AML-193 (cell line): ENCODE data around the gene EDA.
"Not testable (repeated sequence)": the region's sequence is repeated elsewhere in the genome, so short reads cannot be mapped to it uniquely, and the experiment has no call there.

Source experiments
- DNase-seq, 2 experiments: peaks; one replicate each; lab custom pipeline; 2025; lab: John Stamatoyannopoulos, UW

Gene EDA

DNA sequence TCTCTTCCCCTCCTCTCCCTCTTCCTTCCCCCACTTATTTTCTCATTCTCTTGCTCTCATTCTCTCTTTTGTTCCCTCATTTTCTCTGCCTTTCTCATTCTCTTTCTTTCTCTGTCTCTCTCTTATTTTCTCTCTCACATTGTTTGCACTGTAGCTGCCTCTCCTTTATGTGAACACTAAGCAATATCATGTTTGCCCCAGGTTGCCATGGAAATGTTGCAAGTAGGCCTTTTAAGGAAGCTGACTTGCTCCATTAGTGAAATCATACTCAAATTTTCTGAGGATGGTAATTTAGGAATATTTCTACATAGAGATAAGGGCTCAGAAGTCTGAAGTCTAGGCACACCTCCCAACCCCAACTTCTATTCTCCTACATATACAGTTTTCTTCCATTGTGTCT is 130.1 kb downstream of the EDA start:
- DNase-seq: no peak

DNA sequence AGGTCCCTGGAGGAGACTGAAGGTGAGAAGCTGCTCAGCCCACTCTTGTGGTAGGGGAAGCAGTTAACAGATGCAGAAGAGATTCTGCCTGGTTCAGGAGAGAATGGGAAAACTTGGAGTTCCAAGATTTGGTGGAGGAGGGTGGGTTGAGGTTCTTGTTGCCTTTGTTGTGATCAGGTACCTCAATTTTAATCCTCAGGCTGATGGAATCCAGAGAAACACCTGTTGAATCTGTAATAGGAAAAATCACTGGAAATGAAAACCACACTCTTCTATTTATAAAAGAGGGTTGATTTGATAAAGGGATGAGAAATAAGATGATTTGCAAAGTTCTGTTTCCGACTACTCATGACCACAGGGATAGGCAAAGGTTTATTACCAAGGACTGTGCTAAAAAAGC is 132.1 kb downstream of the EDA start:
- no peak for DNase-seq

DNA sequence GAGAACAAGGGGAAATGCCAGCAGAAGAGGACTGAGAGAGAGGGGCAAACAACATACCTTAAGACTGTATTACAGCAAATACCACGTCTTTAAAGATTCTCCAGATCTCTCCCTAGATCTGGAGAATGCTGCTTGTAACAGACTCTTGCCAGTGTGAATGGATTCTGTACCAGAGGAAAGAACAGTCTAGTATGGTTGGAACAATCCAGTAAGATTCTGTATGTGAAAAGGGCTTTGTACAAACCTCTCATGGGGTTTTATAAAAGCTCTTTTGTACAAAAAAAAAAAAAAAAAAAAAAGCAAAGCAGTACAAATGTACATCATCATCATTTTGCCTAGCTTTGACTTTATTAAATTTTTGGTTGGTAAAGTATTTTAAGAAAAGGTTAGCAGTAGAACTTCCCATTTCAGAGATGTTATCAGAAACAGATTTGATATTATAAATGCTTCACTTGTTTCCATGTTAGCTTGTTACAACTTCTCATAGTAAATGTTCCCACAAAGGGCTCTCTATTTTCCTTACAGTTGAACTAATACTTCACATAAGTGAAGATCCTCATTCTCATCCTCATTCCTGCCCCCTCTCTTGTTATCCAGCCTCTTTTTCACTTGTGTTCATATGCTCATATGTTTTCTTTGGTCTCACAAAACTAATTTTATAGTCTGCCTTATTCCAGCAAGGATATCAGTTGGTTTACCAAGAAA is 144.2 kb downstream of the EDA start:
- DNase-seq: no peak

DNA sequence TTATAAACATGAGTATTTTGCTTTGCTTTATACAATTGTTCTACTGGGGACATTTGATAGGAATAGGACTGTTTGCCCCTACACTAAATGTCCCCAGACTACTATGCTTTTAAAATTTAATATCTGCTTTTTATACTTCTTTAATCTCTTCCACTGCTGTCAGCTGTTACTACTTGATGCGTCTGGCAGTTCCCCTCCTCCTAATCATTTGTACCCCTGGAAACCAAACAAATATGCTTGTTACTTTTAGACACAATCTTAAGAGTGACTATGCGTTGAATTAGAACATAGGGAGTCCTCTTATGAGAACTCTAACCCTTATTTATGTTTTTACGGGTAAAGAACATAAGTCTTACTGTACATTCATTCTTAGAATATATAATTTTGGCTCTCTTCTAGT is 145.7 kb downstream of the EDA start:
- DNase-seq: no peak

DNA sequence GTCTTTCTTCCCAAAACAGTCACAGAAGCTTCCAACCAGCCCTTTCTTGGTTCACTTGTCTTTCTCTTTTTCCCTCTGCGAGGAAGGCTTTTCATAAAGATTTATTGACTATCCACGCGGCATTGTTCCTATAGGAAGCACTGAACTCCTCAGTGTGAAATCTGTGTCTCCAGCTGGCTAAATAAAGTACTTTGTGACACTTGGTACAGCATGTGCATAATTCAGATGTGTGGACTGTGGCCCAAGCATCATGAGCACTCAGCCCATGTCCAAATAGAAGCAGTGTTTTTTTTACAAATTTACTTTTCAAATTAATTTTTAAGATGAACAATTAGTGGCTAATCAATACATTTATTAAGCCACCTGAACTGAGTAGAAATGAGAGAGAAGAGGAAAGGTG is 146.4 kb downstream of the EDA start:
- DNase-seq: no peak

DNA sequence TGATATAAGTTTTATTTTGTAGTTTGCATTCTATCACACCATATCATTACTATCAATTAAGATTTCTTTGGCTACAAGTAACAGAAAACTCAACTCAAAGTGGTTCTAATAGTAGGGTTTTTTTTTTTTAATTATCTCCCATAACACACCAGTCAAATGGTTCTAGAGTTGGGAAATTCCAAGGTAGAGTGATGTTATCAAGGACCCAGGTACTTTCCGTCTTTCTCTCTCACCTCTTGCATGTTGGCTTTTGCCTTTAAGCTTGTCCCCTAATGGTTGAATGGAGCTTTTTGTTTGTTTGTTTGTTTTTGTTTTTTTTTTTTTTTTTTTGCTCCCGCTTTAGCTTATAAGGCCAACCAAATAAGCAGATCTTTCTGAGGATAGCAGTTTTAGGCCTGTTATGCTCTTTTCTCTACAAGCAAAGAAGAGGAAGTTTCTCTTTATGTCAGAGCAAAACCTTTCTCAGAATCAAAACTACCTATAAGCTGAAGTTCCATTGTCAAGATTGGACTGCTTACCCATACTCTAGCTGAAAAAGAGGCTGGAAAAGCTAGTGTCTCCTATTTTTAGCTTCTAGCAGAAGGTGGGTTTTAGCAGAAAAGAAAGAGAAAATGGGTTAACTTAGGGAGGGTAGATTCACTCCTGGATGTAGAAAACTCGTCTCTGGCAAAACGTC is 177.5 kb downstream of the EDA start:
- no peak for DNase-seq

DNA sequence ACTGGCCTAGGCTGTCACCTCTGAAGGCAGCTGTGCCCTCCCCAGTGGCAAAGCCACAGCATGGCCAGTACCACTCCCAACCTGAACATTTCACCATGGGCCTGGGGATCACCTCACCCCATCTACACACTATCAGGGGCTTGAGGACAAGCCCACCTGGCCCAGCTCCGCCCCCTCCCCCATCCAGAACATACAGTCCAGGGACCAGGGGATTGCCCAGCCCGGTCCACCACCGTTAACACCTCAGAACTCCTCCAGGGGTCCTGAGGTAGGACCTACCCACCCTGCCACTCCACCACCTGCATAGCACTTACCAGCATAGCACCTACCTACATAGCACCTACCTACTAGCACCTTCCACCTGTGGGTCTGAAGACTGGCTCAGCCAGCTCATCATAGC is 179.8 kb downstream of the EDA start:
- DNase-seq: no peak

DNA sequence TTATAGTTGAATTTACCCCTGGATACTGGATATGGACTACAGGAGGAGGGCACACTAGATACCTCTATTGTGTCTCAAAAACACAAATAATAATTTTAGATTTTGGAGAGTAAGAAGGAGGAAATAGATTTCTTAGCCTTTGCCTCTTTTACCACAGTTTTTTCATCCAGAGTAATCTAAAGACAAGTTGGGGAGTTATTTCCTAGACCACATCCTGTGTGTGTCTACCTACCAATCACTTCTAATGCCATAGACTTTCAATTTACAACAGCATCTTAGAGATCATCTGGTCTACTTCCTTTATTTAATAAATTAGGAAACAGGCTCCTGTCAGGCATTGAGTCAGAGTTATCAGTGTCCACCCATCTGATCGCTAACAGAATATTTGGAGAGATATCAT is 191.5 kb downstream of the EDA start:
- no peak for DNase-seq

DNA sequence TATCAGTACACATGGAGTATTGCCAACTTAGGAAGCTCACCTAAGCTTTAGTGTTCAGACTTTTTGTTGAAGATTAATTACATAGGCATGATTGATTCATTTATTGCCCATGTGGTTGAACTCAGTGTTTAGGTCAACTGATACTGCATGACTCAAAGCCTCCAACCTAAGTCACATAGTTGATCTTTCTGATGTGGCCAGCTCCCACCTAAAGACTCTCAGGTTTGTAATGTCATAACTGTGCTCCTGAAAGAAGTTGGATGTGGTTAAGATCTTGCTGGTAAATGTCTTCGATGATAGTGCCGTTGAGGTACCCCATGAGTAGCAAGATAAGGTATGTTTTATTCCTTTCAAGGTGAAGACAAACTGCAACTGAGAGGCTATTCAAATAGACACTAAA is 192.5 kb downstream of the EDA start:
- no peak for DNase-seq

DNA sequence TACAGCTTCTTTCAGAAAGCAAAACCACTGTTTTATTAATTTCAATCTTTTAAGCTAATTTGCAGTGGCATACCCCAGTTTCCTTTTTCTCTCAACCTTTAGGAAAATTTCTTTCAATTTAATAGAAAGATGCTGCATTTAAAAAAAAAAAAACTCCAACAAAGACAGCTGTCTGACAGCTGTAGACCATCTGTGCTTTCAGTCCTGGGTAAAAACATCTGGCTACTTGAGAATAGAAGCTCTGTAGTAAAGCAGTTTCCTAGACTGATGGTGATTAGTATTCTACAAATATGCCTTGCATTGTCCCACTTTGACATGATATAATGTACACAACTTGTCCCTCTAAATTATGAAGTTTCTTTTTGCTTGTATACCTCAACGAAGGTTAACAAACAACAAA is 197.8 kb downstream of the EDA start:
- DNase-seq: no peak

DNA sequence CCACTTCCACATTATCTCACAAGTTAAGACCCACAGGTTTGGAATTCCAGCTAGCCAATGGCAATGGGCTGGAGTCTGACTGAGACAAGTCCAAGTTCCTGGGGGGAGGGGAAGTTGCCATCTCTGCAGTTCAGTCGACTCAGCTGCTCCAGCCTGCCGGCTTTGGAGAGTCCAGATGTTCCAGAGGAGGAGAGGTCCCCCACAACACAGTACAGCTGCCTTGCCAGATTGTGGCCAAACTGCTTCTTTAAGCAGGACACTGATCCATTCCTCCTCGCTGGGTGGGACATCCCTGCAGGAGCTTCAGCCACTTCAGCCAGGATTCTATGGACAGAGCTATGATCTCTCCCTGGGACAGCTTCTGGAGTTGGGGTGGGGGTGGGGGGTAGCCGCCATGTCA is 199.2 kb downstream of the EDA start:
- no peak for DNase-seq

DNA sequence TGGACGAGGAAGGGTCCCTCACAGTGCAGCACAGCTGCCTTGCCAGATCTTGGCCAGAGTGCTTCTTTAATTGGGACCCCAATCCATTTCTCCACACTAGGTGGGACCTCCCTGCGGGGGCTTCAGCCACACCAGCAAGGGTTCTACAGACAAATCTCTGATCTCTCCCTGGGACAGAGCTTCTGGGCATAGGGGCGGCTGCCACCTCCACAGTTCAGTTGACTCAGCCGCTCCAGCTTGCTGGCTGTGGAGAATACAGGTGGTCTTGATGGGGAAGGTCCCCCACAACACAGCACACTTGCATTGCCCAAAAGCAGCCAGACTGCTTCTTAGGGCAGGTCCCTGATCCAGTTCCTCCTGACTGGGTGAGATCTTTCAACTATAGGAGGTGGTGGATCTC is 199.6 kb downstream of the EDA start:
- DNase-seq: no peak

DNA sequence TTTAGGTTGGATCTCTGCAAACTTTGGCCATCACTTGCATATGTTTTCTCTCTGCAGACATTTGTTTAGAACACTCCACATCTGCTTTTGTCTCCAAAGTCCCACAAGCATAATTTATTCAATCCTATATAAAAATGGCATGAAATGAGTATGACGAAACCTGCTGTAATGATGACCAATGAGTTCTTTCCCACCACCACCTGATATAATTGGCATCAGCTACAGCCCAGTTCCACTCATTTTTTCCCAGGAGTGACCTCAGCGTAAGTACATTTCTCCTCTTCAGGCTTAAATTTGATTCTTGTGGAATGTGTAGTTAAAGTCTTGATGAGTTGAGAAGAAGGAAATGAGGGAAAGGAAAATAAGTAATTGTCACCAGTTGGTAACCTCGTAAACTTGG is 228.7 kb downstream of the EDA start:
- DNase-seq: no peak

DNA sequence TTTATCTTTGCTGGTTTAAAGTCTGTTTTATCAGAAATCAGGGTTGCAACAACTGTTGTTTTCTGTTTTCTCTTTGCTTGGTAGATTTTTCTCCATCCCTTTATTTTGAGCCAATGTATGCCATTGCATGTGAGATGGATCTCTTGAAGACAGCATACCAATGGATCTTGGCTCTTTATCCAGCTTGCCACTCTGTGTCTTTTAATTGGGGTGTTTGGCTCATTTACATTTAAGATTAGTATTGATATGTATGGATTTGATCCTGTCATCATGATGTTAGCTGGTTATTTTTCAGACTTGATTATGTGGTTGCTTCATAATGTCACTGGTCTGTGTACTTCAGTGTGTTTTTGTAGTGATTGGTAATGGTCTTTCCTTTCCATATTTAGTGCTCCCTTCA is 244.1 kb downstream of the EDA start:
- DNase-seq: not testable (repeated sequence)

DNA sequence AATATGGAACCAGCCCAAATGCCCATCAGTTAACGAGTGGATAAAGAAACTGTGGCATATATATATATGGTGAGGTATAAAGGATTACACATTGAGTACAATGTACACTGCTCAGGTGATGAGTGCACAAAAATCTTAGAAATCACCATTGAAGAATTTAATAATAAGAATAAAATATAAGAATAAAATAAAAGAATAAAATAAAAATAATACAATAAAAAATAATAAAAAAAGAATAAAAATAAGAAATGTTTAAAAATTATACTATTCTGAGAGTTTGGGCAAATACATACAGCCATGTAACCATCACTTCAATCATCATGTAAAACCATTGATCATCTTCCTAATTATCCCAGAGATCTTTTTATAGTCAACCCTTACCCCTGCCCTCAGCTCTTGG is 260.3 kb downstream of the EDA start:
- no peak for DNase-seq

DNA sequence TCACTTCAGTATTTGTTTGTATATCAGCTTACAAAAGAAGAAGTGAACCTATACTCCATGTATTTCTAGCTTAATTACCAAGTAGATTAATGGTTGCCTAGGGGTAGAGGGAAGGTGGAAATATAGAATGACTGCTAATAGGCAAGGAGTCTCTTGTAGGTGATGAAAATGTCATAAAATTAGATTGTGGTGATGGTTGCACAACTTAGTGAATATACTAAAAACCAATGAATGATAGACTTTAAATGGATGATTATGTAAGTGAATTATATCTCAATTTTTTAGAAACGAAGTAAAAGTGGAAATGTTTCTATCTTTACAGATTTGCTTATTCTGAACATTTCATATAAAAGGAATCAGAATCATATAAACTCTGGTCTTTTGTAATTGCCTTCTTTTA is 268.3 kb downstream of the EDA start:
- no peak for DNase-seq

DNA sequence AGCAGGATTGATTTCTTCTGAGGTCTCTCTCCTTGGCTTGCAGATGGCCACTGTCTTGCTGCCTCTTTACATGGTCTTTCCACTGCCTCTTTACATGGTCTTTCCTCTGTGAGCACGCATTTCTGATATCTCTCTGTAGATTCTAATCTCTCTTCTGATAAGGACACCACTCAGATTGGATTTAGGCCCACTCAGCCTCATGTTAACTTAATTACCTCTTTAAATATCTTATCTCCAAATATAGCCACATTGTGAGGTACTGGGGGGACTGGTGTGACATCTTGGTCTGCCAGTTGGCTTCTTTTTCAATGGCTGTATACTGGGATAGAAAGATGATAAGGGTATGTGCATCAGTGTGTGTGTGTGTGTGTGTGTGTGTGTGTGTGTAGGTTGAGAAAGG is 280.1 kb downstream of the EDA start:
- DNase-seq: no peak

DNA sequence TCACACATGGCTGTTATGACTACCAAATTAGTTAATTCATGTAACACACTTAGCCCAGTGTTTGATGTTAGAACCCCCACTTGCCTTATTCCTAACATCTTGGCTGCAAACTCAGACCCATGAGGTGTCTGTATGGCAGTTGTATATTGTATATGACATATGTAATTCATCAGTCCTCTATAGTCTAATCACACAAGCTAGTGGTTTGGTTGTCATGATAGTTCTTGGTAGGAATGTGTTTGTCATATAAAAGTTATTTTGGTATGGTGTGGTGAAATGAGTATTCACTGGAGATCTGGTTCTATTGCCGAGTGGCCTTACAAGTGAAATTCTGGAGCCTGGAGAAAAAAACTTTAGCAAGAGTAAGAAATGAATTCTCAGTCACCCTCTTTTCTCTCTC is 284.6 kb downstream of the EDA start:
- no peak for DNase-seq

DNA sequence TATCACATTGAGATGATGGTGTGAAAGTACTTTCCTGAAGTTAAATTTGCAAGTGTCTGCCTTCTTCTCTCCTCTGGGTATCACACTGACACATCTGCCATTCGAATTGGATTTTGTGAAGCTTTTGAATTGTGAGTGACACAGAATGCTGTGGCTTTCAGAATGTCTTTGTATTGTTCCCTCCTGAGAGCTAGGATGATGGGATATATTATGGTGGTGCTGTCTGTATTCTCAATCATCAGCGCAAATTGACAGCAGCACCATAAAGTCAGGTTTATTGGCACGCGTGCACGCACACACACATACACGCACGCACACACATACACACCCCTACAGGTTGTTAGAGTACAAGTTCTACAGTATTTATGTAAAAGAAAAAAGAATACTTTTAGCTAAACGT is 290.5 kb downstream of the EDA start:
- DNase-seq: no peak

DNA sequence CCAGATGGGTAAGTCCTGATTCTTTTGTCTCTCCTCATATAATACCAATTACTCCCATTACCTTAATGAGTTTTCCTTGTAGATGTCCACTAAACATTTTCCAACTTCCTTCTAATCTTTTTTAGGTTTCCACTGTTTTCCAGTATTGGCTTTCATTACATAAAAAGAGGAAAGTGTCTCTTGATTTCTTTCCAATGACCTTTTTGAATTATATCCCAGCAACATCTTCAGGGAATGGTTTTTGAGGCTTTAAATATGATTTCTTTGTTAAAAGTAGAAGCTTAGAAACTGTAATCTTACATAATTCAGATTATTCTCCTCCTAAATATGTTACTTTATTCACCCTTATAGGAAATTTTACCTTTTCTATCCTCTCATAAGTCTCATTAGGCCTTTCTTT is 298.9 kb downstream of the EDA start:
- no peak for DNase-seq

DNA sequence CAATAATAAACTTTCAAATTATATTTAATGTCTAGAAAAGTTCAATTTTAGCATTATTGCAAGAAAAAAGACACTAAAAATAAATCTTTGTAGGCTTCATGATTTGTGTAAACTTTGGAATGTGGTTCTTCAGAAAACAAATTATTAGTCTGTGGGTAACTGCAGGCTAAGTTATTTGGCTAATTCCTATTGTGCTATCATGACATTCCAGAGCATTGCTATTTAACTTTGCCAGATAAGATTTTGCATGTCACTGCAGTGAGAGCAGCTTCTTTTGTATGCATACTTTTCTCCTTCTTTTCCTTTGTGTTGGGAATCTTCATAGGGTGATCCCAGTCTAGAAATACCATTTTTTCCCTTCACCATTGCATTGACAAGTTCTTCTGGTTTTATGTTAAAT is 303.8 kb downstream of the EDA start:
- no peak for DNase-seq

DNA sequence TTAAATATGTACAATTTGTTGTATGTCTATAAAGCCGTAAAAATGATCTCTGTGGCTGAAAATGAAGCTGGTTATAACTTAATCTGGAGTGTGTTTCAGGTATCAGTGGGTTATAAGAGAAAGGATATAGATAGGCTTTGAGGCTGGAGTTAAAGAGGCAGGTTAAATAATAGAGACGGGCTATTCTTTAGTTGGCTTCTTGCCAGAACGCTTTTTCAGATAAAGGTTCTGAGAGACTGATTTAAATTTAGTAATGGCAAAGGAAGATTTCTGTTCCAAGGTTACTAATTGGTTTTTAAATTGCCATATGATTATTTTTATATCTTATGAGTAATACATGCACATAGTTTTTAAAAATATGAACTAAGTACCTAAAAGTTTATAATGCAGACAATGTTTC is 316.4 kb downstream of the EDA start:
- no peak for DNase-seq

DNA sequence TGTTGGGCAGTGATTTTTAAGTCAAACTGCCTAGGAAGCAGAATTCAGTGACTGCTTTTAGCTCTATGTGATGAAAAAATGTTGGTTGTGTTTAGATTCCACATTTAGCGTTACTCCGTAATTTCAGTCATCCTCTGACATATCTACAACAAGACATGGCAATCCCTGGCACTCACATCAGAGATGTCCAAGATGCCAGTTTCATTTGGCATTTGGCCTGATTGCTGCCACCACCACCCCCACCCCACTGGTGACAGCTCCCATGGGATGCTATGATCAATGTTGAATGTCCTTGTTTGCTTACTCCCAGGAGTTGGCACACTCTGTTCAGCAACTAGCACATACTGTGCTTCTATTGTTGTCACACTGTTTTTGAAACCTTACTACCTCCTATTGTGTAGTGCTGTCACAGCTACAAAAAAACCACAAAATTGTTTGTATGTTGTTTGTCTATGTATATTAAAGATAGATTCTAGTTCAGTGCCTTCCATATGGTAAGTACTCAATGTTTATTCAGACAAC is 332.4 kb downstream of the EDA start:
- DNase-seq: no peak

DNA sequence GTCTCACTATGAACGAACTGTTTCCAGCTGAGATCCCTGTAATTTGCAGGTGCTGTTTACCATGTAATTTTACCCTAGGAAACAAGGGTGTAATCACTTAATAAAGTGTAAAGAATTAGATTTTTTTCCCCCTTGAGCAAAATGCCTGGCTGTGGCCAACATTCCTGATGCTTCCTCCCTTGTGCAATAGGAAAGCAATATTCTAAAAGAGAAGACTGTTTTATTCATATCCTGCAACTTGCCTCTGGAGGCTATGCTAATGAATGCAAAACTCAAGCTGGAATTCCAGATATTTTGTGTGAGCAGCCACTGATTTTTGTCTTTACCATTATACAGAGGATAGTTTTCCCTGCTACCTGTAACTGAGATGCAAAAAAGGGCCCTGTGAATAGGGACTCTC is 335.8 kb downstream of the EDA start:
- DNase-seq: no peak
